GM12873 (cell line): ENCODE measurements around the gene EIF5.

Experiments used
- TF ChIP-seq, protein P1 (sequence below): IDR thresholded peaks from 2 replicates; pipeline ENCODE4 v1.5.1; 2012; ENCODE audit warnings: low read depth, mild to moderate bottlenecking, moderate library complexity, low read length, control low read depth; ENCODE audit not compliant: insufficient read depth; ENCODE audit errors: missing control alignments

The EIF5 gene

DNA sequence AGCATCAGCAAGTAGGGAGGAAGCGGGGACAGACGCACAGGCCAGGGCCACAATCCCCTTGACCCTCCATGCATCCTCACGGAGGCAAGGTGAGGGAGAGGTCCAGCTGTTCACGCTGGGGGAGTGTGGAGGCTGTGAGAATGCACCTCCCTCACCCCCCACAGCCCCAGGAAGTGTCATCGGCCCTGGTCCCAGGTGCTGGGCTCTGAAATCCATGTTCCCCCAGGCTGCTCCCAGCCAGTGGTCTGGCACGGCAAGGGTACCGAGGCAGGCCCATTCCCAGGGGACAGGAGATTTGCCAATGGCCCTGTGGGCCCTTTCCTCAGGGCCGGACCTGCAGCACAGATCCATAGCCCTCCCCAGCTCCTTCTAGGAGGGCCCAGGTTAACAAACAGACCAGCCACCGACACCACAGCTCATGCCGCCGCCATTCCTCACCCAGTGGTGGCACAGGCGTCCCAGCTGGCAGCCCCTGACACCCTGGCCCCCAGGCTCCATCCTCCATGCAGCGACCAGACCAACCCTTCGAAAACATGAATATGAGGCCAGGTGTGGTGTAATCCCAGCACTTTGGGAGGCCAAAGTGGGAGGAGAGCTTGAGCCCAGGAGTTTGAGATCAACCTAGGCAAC lies 21.9 kb upstream of the EIF5 start:
- TF ChIP-seq, protein P1, sequence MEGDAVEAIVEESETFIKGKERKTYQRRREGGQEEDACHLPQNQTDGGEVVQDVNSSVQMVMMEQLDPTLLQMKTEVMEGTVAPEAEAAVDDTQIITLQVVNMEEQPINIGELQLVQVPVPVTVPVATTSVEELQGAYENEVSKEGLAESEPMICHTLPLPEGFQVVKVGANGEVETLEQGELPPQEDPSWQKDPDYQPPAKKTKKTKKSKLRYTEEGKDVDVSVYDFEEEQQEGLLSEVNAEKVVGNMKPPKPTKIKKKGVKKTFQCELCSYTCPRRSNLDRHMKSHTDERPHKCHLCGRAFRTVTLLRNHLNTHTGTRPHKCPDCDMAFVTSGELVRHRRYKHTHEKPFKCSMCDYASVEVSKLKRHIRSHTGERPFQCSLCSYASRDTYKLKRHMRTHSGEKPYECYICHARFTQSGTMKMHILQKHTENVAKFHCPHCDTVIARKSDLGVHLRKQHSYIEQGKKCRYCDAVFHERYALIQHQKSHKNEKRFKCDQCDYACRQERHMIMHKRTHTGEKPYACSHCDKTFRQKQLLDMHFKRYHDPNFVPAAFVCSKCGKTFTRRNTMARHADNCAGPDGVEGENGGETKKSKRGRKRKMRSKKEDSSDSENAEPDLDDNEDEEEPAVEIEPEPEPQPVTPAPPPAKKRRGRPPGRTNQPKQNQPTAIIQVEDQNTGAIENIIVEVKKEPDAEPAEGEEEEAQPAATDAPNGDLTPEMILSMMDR = no peak

DNA sequence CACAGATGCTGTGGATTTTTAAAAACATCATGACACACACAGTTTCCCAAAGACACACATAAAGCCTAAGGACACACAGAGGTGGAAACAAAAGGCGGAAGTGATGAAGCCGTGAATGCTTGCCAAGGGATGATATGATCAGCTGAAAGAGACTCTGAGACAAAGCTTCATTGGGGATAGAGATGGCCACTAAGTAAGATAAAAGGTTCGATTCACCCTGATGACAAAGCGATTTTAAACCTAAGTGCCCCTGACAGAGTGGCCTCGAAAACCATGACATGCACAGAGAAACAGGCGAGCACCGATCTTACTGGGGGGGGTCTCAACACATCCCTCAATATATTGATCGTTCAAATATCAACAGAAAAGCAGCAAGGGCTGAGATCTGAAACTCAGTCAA lies 20.3 kb upstream of the EIF5 start:
- TF ChIP-seq, protein P1 = no peak

DNA sequence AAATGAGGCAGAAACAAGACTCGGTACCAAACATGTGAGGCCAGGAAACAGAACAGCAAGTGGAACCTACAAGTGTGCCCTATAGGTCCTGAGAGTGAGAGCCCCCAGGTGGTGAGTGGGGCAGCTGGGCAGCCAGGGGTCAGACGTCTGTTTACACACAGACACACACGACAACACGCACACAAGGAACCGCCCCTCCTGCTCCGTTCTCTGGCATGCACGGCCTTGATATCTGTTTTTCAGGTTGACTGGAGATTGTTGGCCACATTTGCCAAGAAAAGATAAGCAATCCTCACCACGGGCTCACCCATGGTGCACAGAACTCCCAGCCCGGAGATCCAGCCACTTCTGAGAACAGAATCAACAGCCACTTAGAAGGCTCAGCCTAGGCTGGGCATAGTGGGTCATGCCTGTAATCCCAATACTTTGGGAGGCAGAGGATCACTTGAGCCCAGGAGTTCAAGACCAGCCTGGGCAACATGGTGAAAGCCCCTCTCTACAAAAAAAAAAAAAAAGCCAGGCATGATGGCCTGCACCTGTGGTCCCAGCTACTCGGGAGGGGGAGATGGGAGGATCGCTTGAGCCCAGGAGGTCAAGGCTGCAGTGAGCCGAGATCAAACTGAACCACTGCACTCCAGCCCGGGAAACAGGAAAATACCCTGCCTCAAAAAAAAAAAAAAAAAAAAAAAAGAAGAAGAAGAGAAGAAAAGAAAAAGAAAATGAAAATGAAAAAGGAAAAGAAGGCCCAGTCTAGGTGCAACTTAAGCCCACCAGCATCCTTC lies 19.4 kb upstream of the EIF5 start:
- TF ChIP-seq, protein P1 = no peak

DNA sequence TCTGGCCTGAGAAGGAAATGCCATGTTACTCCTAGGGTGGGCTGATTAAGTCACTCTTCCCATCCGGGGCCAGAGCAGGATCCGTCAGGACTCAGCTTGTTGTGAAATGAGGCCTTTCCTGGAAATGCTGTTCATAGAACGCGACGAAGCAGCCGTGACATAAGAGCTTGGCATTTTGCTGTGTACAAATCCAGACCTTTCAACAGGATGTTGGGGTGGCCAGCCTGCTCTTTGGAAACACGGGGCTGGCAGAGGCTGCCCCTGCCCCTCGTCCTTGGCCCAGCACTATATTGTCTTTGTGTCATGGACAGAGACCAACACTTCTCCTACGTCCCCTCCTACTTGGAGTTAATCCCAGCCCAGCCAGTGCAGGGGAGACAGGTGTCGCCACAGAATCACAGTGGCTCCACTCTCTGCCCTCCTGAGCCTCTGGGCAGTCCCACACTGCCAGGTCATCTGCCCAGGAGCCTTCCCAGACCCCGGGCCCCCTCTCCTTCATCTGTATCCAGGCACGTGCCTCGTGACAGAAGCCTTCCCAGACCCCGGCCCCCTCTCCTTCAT lies 18.6 kb upstream of the EIF5 start:
- TF ChIP-seq, protein P1 = no peak

DNA sequence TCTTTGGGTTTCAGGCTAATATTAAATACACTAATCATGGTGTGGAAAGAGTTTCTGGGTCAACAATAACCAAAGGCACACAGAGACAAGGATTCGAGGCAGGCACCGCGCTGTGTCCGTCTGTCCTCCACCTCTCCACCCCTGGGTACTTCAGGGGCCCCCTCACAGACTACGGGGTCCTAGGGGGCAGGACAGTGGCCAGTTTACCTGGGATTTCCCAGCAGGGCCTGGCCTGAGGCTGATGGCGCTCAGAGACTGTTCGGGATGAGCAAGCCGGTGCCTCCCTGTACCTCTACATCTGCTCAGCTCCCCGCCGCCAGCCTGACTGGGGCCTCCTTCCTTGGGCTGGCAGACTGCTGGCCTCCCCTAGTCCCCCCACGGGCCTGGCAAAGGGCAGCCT lies 18.1 kb upstream of the EIF5 start:
- TF ChIP-seq, protein P1 = no peak

DNA sequence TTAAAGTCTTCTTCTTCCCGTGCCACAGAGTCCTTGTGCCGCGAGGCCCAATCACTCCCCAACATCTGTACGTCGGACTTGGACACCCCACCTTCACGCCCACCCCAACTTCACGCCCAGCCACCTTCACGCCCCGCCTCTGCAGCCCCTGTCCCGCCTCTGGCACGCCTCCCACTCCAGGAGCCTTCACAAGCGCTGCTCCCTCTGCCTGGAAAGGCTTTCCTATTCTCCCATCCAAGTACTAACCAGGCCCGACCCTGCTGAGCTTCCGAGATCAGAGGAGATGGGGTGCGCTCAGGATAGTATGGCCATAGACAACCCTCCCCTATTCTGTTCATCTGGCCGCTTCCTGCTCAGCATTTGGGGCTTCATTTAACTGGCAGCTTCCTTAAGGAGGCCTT lies 17.3 kb upstream of the EIF5 start:
- TF ChIP-seq, protein P1 = no peak

DNA sequence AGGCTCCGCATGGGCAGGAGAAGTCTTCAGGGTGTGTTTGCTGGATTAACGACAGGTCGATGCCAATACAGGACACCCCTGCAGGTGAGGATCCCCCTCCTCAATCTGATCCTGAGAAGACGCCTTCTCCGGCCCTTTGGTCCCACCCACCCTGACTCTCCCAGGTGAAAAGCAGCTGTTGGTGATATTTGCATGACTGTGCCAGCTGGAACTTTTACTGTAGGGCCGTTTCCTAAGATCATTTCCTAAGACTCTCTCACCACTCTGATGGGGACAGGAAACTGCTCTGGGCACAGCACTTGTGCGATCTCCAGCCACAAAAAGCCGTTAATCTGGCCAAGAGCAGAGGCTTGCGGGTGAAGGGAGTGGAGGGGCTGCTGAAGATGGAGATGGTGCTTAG lies 16.8 kb upstream of the EIF5 start:
- TF ChIP-seq, protein P1 = no peak
